ENCODE data around the gene RPS19BP1.
"Not testable (repeated sequence)": the region's sequence is repeated elsewhere in the genome, so short reads cannot be mapped to it uniquely, and the experiment has no call there.

The RPS19BP1 gene

GRCh38 chr22:39526736-39527171, 5.8 kb downstream of the RPS19BP1 start:
- H3K36me3 ChIP-seq (ENCODE audit: insufficient read depth, low read length): peaks cover 54% of the 10 kb centered on the region
- H3K27ac ChIP-seq (ENCODE audit: low read depth, low read length): no peak overlapping the region
- H3K27me3 ChIP-seq (ENCODE audit: control insufficient read depth in 1 of 2, insufficient read depth in 2 of 2, low read length in 2 of 2): no peaks in the 10 kb centered on the region
- no peak overlapping the region for H3K4me3 ChIP-seq (ENCODE audit: low read depth in 1 of 2, low read length in 2 of 2)
- H3K4me1 ChIP-seq (ENCODE audit: insufficient read depth, low read length): peaks cover 87% of the 10 kb centered on the region
- no peak overlapping the region for H3K9ac ChIP-seq (ENCODE audit: low read length)
- H3K9me3 ChIP-seq (ENCODE audit: low read length): no peaks in the 10 kb centered on the region

GRCh38 chr22:39525658-39525975, 6.9 kb downstream of the RPS19BP1 start:
- Histone ChIP-seq H3K4me1 (ENCODE audit: insufficient read depth, low read length) (peaks cover 80% of the 10 kb centered on the region), H3K4me3 (ENCODE audit: low read depth in 1 of 2, low read length in 2 of 2) (no peak overlapping the region), H3K27ac (ENCODE audit: low read depth, low read length) (peak overlapping the region; percentile 25), H3K27me3 (ENCODE audit: control insufficient read depth in 1 of 2, insufficient read depth in 2 of 2, low read length in 2 of 2) (no peaks in the 10 kb centered on the region), H3K9ac (ENCODE audit: low read length) (no peak overlapping the region), H3K9me3 (ENCODE audit: low read length) (no peaks in the 10 kb centered on the region), H3K36me3 (ENCODE audit: insufficient read depth, low read length) (peaks cover 56% of the 10 kb centered on the region)

GRCh38 chr22:39524753-39525657, 7.5 kb downstream of the RPS19BP1 start:
- Histone ChIP-seq H3K4me1 (ENCODE audit: insufficient read depth, low read length) (peaks cover 74% of the 10 kb centered on the region), H3K36me3 (ENCODE audit: insufficient read depth, low read length) (peaks cover 54% of the 10 kb centered on the region)

GRCh38 chr22:39524089-39524752, 8.3 kb downstream of the RPS19BP1 start:
- Histone ChIP-seq H3K4me3 (ENCODE audit: low read depth in 1 of 2, low read length in 2 of 2) (peak overlapping the region in 1 of 2 donors; percentile 15), H3K4me1 (ENCODE audit: insufficient read depth, low read length) (peaks cover 67% of the 10 kb centered on the region), H3K27me3 (ENCODE audit: control insufficient read depth in 1 of 2, insufficient read depth in 2 of 2, low read length in 2 of 2) (no peaks in the 10 kb centered on the region), H3K9me3 (ENCODE audit: low read length) (no peaks in the 10 kb centered on the region), H3K36me3 (ENCODE audit: insufficient read depth, low read length) (peaks cover 49% of the 10 kb centered on the region), H3K27ac (ENCODE audit: low read depth, low read length) (peak overlapping the region; percentile 100), H3K9ac (ENCODE audit: low read length) (no peak overlapping the region)

More at GRCh38 chr22:39524753-39525657, 7.5 kb downstream of the RPS19BP1 start:
- no peaks in the 10 kb centered on the region for H3K27me3 ChIP-seq (ENCODE audit: control insufficient read depth in 1 of 2, insufficient read depth in 2 of 2, low read length in 2 of 2)
- peak overlapping the region; percentile 100 for H3K27ac ChIP-seq (ENCODE audit: low read depth, low read length)
- H3K4me3 ChIP-seq (ENCODE audit: low read depth in 1 of 2, low read length in 2 of 2): peak overlapping the region in 1 of 2 donors; percentile 15
- no peak overlapping the region for H3K9ac ChIP-seq (ENCODE audit: low read length)
- no peaks in the 10 kb centered on the region for H3K9me3 ChIP-seq (ENCODE audit: low read length)

GRCh38 chr22:39522567-39523300, 9.8 kb downstream of the RPS19BP1 start:
- Histone ChIP-seq H3K27ac (ENCODE audit: low read depth, low read length) (peak overlapping the region; percentile 100), H3K36me3 (ENCODE audit: insufficient read depth, low read length) (peaks cover 38% of the 10 kb centered on the region), H3K9me3 (ENCODE audit: low read length) (no peaks in the 10 kb centered on the region), H3K27me3 (ENCODE audit: control insufficient read depth in 1 of 2, insufficient read depth in 2 of 2, low read length in 2 of 2) (no peaks in the 10 kb centered on the region), H3K9ac (ENCODE audit: low read length) (peak overlapping the region; percentile 57), H3K4me3 (ENCODE audit: low read depth in 1 of 2, low read length in 2 of 2) (peak overlapping the region; percentile 96 to 98), H3K4me1 (ENCODE audit: insufficient read depth, low read length) (peaks cover 64% of the 10 kb centered on the region)

GRCh38 chr22:39522091-39522490, 10.5 kb downstream of the RPS19BP1 start:
- Histone ChIP-seq H3K27ac (ENCODE audit: low read depth, low read length) (peak overlapping the region; percentile 100), H3K4me1 (ENCODE audit: insufficient read depth, low read length) (peaks cover 57% of the 10 kb centered on the region), H3K36me3 (ENCODE audit: insufficient read depth, low read length) (peaks cover 38% of the 10 kb centered on the region), H3K4me3 (ENCODE audit: low read depth in 1 of 2, low read length in 2 of 2) (peak overlapping the region; percentile 96 to 98), H3K9ac (ENCODE audit: low read length) (peak overlapping the region; percentile 57)
- not testable (repeated sequence) for H3K27me3 ChIP-seq (ENCODE audit: control insufficient read depth in 1 of 2, insufficient read depth in 2 of 2, low read length in 2 of 2); H3K9me3 ChIP-seq (ENCODE audit: low read length)

- H3K27me3 ChIP-seq (ENCODE audit: control insufficient read depth in 1 of 2, insufficient read depth in 2 of 2, low read length in 2 of 2); H3K9me3 ChIP-seq (ENCODE audit: low read length): not testable (repeated sequence)
- peaks cover 42% of the 10 kb centered on the region for H3K36me3 ChIP-seq (ENCODE audit: insufficient read depth, low read length)
- peak overlapping the region; percentile 100 for H3K27ac ChIP-seq (ENCODE audit: low read depth, low read length)
- H3K9ac ChIP-seq (ENCODE audit: low read length): peak overlapping the region; percentile 57
- H3K4me3 ChIP-seq (ENCODE audit: low read depth in 1 of 2, low read length in 2 of 2): peak overlapping the region; percentile 96 to 98
- H3K4me1 ChIP-seq (ENCODE audit: insufficient read depth, low read length): peaks cover 53% of the 10 kb centered on the region
Measured at GRCh38 chr22:39521106-39521885, 11.3 kb downstream of the RPS19BP1 start.

- Histone ChIP-seq H3K9me3 (ENCODE audit: low read length) (no peaks in the 10 kb centered on the region), H3K4me1 (ENCODE audit: insufficient read depth, low read length) (peaks cover 47% of the 10 kb centered on the region), H3K36me3 (ENCODE audit: insufficient read depth, low read length) (peaks cover 42% of the 10 kb centered on the region), H3K4me3 (ENCODE audit: low read depth in 1 of 2, low read length in 2 of 2) (peak within 1 kb of the TSS; percentile 96 to 98), H3K27ac (ENCODE audit: low read depth, low read length) (peak within 1 kb of the TSS; percentile 100), H3K9ac (ENCODE audit: low read length) (peak within 1 kb of the TSS; percentile 57), H3K27me3 (ENCODE audit: control insufficient read depth in 1 of 2, insufficient read depth in 2 of 2, low read length in 2 of 2) (no peaks in the 10 kb centered on the region)
Measured at GRCh38 chr22:39520226-39521105, 12.1 kb downstream of the RPS19BP1 start, which contains the start of gene ATF4. TSS of gene ATF4 (plus strand) at chr22:39520562. CDS start at chr22:39521446, 884 bp downstream.

GRCh38 chr22:39519681-39520225, 12.8 kb downstream of the RPS19BP1 start:
- H3K36me3 ChIP-seq (ENCODE audit: insufficient read depth, low read length): peaks cover 44% of the 10 kb centered on the region
- H3K9ac ChIP-seq (ENCODE audit: low read length): peak overlapping the region; percentile 57
- peaks cover 40% of the 10 kb centered on the region for H3K4me1 ChIP-seq (ENCODE audit: insufficient read depth, low read length)

More at GRCh38 chr22:39519681-39520225, 12.8 kb downstream of the RPS19BP1 start:
- Histone ChIP-seq H3K27me3 (ENCODE audit: control insufficient read depth in 1 of 2, insufficient read depth in 2 of 2, low read length in 2 of 2) (no peaks in the 10 kb centered on the region), H3K9me3 (ENCODE audit: low read length) (no peaks in the 10 kb centered on the region), H3K27ac (ENCODE audit: low read depth, low read length) (peak overlapping the region; percentile 100), H3K4me3 (ENCODE audit: low read depth in 1 of 2, low read length in 2 of 2) (peak overlapping the region; percentile 96 to 98)

Measured in muscle layer of colon (tissue), 2 donors.